Ishikawa (cell line): ENCODE measurements around the gene IFIH1.

ENCODE experiments used
- CEBPB ChIP-seq: IDR thresholded peaks from 2 replicates; pipeline ENCODE4 v1.6.1; 2012
- EGR1 ChIP-seq: IDR thresholded peaks from 2 replicates; pipeline ENCODE4 v1.6.1; 2012
- EP300 ChIP-seq: IDR thresholded peaks from 2 replicates; pipeline ENCODE4 v1.6.1; 2012; ENCODE audit warnings: borderline replicate concordance
- NFIC ChIP-seq: IDR thresholded peaks from 2 replicates; pipeline ENCODE4 v1.6.1; 2012
- TCF12 ChIP-seq: IDR thresholded peaks from 2 replicates; pipeline ENCODE4 v1.6.1; 2012; ENCODE audit warnings: low read depth
- ZBTB7A ChIP-seq: IDR thresholded peaks from 2 replicates; pipeline ENCODE4 v1.6.1; 2012; ENCODE audit warnings: low read depth
- TF ChIP-seq, protein P1 (sequence below): IDR thresholded peaks from 2 replicates; pipeline ENCODE4 v1.6.1; 2012; ENCODE audit warnings: low read depth, mild to moderate bottlenecking

DNA sequence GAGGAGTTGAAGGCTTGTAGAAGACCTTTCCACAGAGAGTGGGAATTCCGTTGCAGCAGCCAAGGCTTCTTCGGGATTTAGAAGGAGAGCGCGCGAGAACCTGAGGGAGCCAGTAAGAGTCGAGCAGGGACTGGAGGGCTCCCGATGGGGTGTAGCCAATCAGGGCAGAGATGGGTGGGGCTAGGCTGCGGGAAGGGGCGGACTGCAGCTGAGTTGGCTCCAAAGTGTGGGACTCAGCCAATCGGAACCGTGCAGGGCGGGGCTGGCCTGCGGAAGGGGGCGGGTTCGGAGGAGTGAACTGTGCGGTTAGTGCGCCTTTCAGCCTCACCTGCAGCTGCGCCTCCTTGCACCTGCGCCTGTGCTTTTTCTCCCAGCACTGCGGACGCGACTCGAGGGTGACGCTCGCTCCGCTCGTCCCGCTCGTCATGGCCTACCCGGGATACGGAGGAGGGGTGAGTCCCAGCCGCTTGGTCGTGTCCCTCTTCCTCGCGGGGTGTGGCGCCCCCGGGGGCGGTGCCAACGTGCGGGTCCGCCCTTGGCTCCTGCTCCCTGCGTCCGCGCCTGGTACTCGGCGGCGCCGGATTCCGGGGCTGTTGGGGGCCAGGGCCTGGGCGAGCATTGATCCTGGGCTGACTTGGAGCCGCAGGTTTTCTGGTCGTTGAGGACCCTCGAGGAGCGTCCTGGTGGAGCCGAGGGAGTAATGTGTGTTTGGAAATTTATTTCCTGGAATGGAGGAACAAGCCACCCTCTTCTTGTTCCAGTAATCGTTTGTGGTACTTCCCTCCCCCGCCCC, 25.5 kb upstream of the IFIH1 start, which contains the start of gene GCA:
- TF ChIP-seq EGR1 = no peak
- TF ChIP-seq ZBTB7A = peak; percentile 63; the same call in 1 of the 2 replicates
- TF ChIP-seq EP300 = no peak
- TF ChIP-seq, protein P1, sequence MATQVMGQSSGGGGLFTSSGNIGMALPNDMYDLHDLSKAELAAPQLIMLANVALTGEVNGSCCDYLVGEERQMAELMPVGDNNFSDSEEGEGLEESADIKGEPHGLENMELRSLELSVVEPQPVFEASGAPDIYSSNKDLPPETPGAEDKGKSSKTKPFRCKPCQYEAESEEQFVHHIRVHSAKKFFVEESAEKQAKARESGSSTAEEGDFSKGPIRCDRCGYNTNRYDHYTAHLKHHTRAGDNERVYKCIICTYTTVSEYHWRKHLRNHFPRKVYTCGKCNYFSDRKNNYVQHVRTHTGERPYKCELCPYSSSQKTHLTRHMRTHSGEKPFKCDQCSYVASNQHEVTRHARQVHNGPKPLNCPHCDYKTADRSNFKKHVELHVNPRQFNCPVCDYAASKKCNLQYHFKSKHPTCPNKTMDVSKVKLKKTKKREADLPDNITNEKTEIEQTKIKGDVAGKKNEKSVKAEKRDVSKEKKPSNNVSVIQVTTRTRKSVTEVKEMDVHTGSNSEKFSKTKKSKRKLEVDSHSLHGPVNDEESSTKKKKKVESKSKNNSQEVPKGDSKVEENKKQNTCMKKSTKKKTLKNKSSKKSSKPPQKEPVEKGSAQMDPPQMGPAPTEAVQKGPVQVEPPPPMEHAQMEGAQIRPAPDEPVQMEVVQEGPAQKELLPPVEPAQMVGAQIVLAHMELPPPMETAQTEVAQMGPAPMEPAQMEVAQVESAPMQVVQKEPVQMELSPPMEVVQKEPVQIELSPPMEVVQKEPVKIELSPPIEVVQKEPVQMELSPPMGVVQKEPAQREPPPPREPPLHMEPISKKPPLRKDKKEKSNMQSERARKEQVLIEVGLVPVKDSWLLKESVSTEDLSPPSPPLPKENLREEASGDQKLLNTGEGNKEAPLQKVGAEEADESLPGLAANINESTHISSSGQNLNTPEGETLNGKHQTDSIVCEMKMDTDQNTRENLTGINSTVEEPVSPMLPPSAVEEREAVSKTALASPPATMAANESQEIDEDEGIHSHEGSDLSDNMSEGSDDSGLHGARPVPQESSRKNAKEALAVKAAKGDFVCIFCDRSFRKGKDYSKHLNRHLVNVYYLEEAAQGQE = no peak
- no peak; the same call in 1 of the 2 replicates for TF ChIP-seq TCF12
- TF ChIP-seq NFIC = 0 out of 2 replicates have a peak, but pooled peaks have one; percentile 10
- TF ChIP-seq CEBPB = no peak
